PFSK-1 (cell line): Measurements from ENCODE around the gene NFIA.

ENCODE experiments used
- FOXP2 ChIP-seq: optimal IDR thresholded peaks from 2 replicates; pipeline ENCODE3; 2011; ENCODE audit warnings: borderline replicate concordance, control low read depth, inconsistent platforms; ENCODE audit not compliant: insufficient read depth; ENCODE audit errors: extremely low read length, extremely low read depth
- POLR2AphosphoS5 ChIP-seq: IDR thresholded peaks from 2 replicates; pipeline ENCODE4 v1.6.1; 2012; ENCODE audit warnings: low read depth, mild to moderate bottlenecking, control low read depth, low read length, moderate library complexity
- REST ChIP-seq, 2 experiments: IDR thresholded peaks; 2 replicates each; pipeline versions ENCODE4 v1.6.1 to v1.8.0; 2011 to 2012; ENCODE audit warnings: low read depth in 2 of 2, low read length in 2 of 2, control low read depth in 1 of 2, inconsistent platforms in 1 of 2, mild to moderate bottlenecking in 1 of 2, moderate library complexity in 1 of 2; ENCODE audit not compliant: insufficient read depth in 1 of 2
- SIN3A ChIP-seq: IDR thresholded peaks from 2 replicates; pipeline ENCODE4 v1.6.1; 2012; ENCODE audit warnings: mild to moderate bottlenecking, low read length, moderate library complexity, borderline replicate concordance; ENCODE audit not compliant: insufficient read depth
- TAF1 ChIP-seq: IDR thresholded peaks from 2 replicates; pipeline ENCODE4 v1.6.1; 2012; ENCODE audit warnings: low read length, control low read depth, borderline replicate concordance; ENCODE audit not compliant: insufficient read depth

Gene NFIA

DNA sequence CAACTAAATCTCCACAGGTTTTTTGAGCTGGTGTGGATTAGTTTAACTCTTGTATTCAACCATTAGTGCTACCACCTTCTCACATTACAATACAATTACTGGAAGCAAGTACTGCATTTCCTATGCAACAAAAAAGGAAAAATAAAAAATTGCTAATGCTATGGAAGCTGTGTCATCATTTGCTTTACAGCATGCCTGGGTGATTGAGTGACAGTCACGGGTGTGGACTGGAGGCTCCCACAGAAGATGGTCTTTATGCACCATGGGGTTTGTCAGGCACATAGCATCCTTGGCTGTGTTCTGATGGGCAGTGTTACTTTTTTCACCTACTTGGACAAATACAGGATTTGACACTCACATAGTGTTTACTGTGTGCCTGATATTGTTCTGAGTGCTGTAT, 380.3 kb downstream of the NFIA start:
- TF ChIP-seq FOXP2 (no peak), SIN3A (no peak), TAF1 (no peak), REST (IDR thresholded peaks at IDR 0.05; ENCODE audit: insufficient read depth in 1 of 2, low read depth in 2 of 2, low read length in 2 of 2) (no peak), POLR2AphosphoS5 (no peak)

- TF ChIP-seq TAF1 (no peak), FOXP2 (no peak), REST (IDR thresholded peaks at IDR 0.05; ENCODE audit: insufficient read depth in 1 of 2, low read depth in 2 of 2, low read length in 2 of 2) (no peak), SIN3A (no peak), POLR2AphosphoS5 (no peak)
Measured at GRCh38 chr1:61463220-61463619, 380.9 kb downstream of the NFIA start.

GRCh38 chr1:61469365-61469764, 387.0 kb downstream of the NFIA start:
- no peak for TF ChIP-seq TAF1
- no peak for TF ChIP-seq SIN3A
- no peak for TF ChIP-seq FOXP2
- TF ChIP-seq REST (IDR thresholded peaks at IDR 0.05; ENCODE audit: insufficient read depth in 1 of 2, low read depth in 2 of 2, low read length in 2 of 2) = no peak
- no peak for TF ChIP-seq POLR2AphosphoS5

DNA sequence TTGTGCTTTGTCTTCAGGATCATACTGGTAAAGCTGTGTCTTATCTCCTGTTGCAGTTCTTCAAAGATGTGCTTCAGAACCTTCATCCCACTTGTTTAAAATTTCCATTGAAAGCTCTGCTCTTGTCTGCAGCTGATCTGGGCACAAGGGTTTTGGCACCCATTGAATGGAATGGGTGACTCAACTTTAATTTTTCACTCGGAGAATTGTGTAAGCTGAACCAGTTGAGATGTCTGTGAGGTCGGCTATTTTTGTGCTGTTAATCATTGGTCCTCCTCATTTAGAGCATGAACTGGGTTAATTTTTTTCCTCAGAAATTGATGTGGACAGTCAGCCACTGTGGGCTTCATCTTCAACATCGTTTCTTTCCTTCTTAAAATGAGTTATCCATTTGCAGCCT, 390.5 kb downstream of the NFIA start:
- TF ChIP-seq FOXP2 (no peak), POLR2AphosphoS5 (no peak), REST (IDR thresholded peaks at IDR 0.05; ENCODE audit: insufficient read depth in 1 of 2, low read depth in 2 of 2, low read length in 2 of 2) (no peak), SIN3A (no peak), TAF1 (no peak)

GRCh38 chr1:61474269-61474817, 392.0 kb downstream of the NFIA start:
- TF ChIP-seq POLR2AphosphoS5 = no peak
- TF ChIP-seq REST (IDR thresholded peaks at IDR 0.05; ENCODE audit: insufficient read depth in 1 of 2, low read depth in 2 of 2, low read length in 2 of 2) = no peak
- TF ChIP-seq FOXP2 = no peak
- TF ChIP-seq TAF1 = no peak
- TF ChIP-seq SIN3A = no peak
